ENCODE results near the gene MGMT.
"Not testable (repeated sequence)": the region's sequence is repeated elsewhere in the genome, so short reads cannot be mapped to it uniquely, and the experiment has no call there.

Gene MGMT

GRCh38 chr10:129466703-129467358, at the start of gene MGMT:
Gene MGMT (plus strand): TSS chr10:129467241.
- peak; percentile 97 for DNase-seq

- DNase-seq = no peak
Observed at GRCh38 chr10:129417870-129418269, 49.2 kb upstream of the MGMT start.

GRCh38 chr10:129418496-129419225, 48.4 kb upstream of the MGMT start:
- DNase-seq = no peak

GRCh38 chr10:129419397-129419796, 47.6 kb upstream of the MGMT start:
- no peak for DNase-seq

- DNase-seq = no peak
Observed at GRCh38 chr10:129421399-129422010, 45.5 kb upstream of the MGMT start.

GRCh38 chr10:129424978-129425377, 42.1 kb upstream of the MGMT start:
- no peak for DNase-seq

- DNase-seq = no peak
Observed at GRCh38 chr10:129426606-129427005, 40.4 kb upstream of the MGMT start.

GRCh38 chr10:129433266-129433665, 33.8 kb upstream of the MGMT start:
- DNase-seq = no peak

- DNase-seq = not testable (repeated sequence)
Observed at GRCh38 chr10:129435724-129436123, 31.3 kb upstream of the MGMT start.

- no peak for DNase-seq
Observed at GRCh38 chr10:129438024-129438423, 29.0 kb upstream of the MGMT start.

GRCh38 chr10:129440247-129440646, 26.8 kb upstream of the MGMT start:
- no peak for DNase-seq

GRCh38 chr10:129440722-129441316, 26.2 kb upstream of the MGMT start:
- no peak for DNase-seq

- DNase-seq = no peak
Observed at GRCh38 chr10:129441372-129442009, 25.6 kb upstream of the MGMT start.

GRCh38 chr10:129442866-129443265, 24.2 kb upstream of the MGMT start:
- DNase-seq = no peak

- DNase-seq = no peak
Observed at GRCh38 chr10:129444359-129444758, 22.7 kb upstream of the MGMT start.

GRCh38 chr10:129445436-129446182, 21.4 kb upstream of the MGMT start:
- DNase-seq = no peak

GRCh38 chr10:129446183-129446581, 20.9 kb upstream of the MGMT start:
- no peak for DNase-seq

- no peak for DNase-seq
Observed at GRCh38 chr10:129447486-129447885, 19.6 kb upstream of the MGMT start.

GRCh38 chr10:129448086-129448485, 19.0 kb upstream of the MGMT start:
- no peak for DNase-seq

- no peak for DNase-seq
Observed at GRCh38 chr10:129448539-129448938, 18.5 kb upstream of the MGMT start.

GRCh38 chr10:129449893-129450292, 17.1 kb upstream of the MGMT start:
- DNase-seq = no peak

GRCh38 chr10:129450391-129450790, 16.6 kb upstream of the MGMT start:
- no peak for DNase-seq

- no peak for DNase-seq
Observed at GRCh38 chr10:129455625-129456024, 11.4 kb upstream of the MGMT start.
